Measurements from ENCODE around the gene IGFBP1.
A peak's percentile ranks its signal among the peaks of the same experiment; 100 is the strongest.

IGFBP1 gene

DNA sequence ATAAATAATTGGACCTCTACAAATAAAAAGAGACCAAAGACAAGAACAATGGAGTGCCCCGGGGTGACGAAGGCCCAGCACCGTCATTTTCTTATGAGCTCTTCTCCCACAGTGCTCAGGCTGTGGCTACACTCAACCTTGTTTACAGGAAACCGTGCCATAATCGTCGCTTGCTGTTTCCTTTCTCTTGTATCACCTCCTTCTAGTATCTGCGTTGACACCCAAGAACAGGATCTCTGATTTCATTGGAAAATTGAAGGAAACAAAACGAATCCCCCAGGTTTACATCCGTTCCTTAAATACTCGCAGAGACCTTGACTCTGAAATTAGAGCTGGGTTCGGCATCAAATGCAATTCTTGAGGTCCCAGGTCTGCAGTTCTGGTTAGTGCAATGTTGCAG lies 34.5 kb downstream of the IGFBP1 start:
- no peak for DNase-seq (ENCODE audit: low read depth in 1 of 2, low spot score in 1 of 2)
- no peak overlapping the region for H3K4me3 ChIP-seq (replicated peaks; ENCODE audit: insufficient read depth, low read length)
- no peak overlapping the region for H3K27ac ChIP-seq (replicated peaks)
- TF ChIP-seq, protein P1, sequence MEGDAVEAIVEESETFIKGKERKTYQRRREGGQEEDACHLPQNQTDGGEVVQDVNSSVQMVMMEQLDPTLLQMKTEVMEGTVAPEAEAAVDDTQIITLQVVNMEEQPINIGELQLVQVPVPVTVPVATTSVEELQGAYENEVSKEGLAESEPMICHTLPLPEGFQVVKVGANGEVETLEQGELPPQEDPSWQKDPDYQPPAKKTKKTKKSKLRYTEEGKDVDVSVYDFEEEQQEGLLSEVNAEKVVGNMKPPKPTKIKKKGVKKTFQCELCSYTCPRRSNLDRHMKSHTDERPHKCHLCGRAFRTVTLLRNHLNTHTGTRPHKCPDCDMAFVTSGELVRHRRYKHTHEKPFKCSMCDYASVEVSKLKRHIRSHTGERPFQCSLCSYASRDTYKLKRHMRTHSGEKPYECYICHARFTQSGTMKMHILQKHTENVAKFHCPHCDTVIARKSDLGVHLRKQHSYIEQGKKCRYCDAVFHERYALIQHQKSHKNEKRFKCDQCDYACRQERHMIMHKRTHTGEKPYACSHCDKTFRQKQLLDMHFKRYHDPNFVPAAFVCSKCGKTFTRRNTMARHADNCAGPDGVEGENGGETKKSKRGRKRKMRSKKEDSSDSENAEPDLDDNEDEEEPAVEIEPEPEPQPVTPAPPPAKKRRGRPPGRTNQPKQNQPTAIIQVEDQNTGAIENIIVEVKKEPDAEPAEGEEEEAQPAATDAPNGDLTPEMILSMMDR (IDR thresholded peaks at IDR 0.05; ENCODE audit: insufficient read depth, low read length): no peak
- TF ChIP-seq GABPA (IDR thresholded peaks at IDR 0.05; ENCODE audit: low read depth) (no peak), SPI1 (IDR thresholded peaks at IDR 0.05; ENCODE audit: borderline replicate concordance, low read depth) (no peak), REST (IDR thresholded peaks at IDR 0.05; ENCODE audit: insufficient replicate concordance, low read depth) (no peak), POLR2AphosphoS5 (IDR thresholded peaks at IDR 0.05; ENCODE audit: low read depth) (no peak)
- peaks cover 47% of the 10 kb centered on the region for H3K27me3 ChIP-seq (ENCODE audit: insufficient read depth, poor library complexity, severe bottlenecking)

- Histone ChIP-seq H3K27me3 (ENCODE audit: insufficient read depth, poor library complexity, severe bottlenecking) (peaks cover 43% of the 10 kb centered on the region), H3K27ac (replicated peaks) (no peak overlapping the region), H3K4me3 (replicated peaks; ENCODE audit: insufficient read depth, low read length) (no peak overlapping the region)
- peak in 1 of 2 experiments; percentile 46 for DNase-seq (ENCODE audit: low read depth in 1 of 2, low spot score in 1 of 2)
- TF ChIP-seq, protein P1 (IDR thresholded peaks at IDR 0.05; ENCODE audit: insufficient read depth, low read length): peak; percentile 66
- no peak for TF ChIP-seq REST (IDR thresholded peaks at IDR 0.05; ENCODE audit: insufficient replicate concordance, low read depth)
Measured at GRCh38 chr7:45923290-45923689, 35.0 kb downstream of the IGFBP1 start.

DNA sequence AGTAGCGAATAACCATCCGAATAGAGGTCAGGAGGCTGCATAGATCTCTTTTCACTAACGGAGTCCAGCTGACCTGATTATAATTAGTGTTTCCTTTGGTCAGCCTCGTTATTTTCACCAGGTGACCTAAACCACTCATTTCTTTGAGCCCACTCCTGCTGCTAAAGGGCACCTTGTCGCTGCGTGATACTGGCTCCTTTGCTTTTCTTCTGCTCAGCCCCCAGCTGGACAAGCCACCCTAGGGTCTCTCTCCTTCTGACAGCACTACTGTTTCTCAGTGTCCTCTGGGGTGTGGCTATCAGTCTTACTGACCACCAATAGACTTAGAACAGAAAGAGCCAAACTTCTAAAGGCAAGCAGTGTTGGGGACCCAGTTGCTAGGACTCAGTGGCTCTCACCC lies 35.5 kb downstream of the IGFBP1 start:
- H3K27ac ChIP-seq (replicated peaks): no peak overlapping the region
- TF ChIP-seq GABPA (IDR thresholded peaks at IDR 0.05; ENCODE audit: low read depth) (no peak), SPI1 (IDR thresholded peaks at IDR 0.05; ENCODE audit: borderline replicate concordance, low read depth) (no peak), REST (IDR thresholded peaks at IDR 0.05; ENCODE audit: insufficient replicate concordance, low read depth) (no peak), POLR2AphosphoS5 (IDR thresholded peaks at IDR 0.05; ENCODE audit: low read depth) (no peak)
- TF ChIP-seq, protein P1 (IDR thresholded peaks at IDR 0.05; ENCODE audit: insufficient read depth, low read length): no peak
- H3K27me3 ChIP-seq (ENCODE audit: insufficient read depth, poor library complexity, severe bottlenecking): peaks cover 39% of the 10 kb centered on the region

More for the DNA sequence above, 35.5 kb downstream of the IGFBP1 start:
- DNase-seq (ENCODE audit: low read depth in 1 of 2, low spot score in 1 of 2): no peak
- no peak overlapping the region for H3K4me3 ChIP-seq (replicated peaks; ENCODE audit: insufficient read depth, low read length)
